ENCODE measurements around the gene MTHFSD. TPM values are rescaled to one million over a fixed set of nuclear protein-coding genes. Genes with fewer than 3 reads are reported as not detected.

MTHFSD gene
- total and polyA plus RNA-seq, 10 of the 15 experiments (the other 5 are each of a cell fraction or from before 2014, with no cell fraction given) = 2.2 to 24.5 (median 18.1) TPM

GRCh38 chr16:86565181-86565631 lies 10.2 kb upstream of the MTHFSD start:
- H3K27me3 ChIP-seq (replicated peaks in 1 of 2; ENCODE audit: control insufficient read depth in 2 of 2, insufficient read depth in 2 of 2, low read length in 1 of 2) = peaks cover 5 to 12% of the 10 kb centered on the region in 2 experiments
- H3K4me2 ChIP-seq (ENCODE audit: control insufficient read depth, insufficient read depth) = no peak overlapping the region
- no peak overlapping the region for H3K4me3 ChIP-seq
- no TSS peak for BruUV-seq (replicated peaks)
- H3K4me1 ChIP-seq (ENCODE audit: control insufficient read depth, insufficient read depth, low read length) = no peaks in the 10 kb centered on the region
- intact Hi-C loops (cut with micrococcal nuclease; ENCODE audit: unreplicated experiment) = loop anchor here (10.0 kb wide), 1 partner anchor 200 kb away; no protein-coding TSS in a partner anchor
- H4K20me1 ChIP-seq (ENCODE audit: control insufficient read depth, insufficient read depth) = no peaks in the 10 kb centered on the region
- POLR2A ChIA-PET = interaction anchor here (0.5 kb wide), 1 partner anchor 128 kb away, joined by 3 read pairs; no protein-coding TSS in a partner anchor
- H3K27ac ChIP-seq (ENCODE audit: control insufficient read depth, insufficient read depth) = no peak overlapping the region
- no peak for ATAC-seq
- SMC1A ChIA-PET (ENCODE audit: uncharacterized antibody, unreplicated experiment) = interaction anchor here (0.5 to 2.8 kb wide), 20 partner anchors 10 to 829 kb away, joined by 3 to 50 read pairs (median 3); partner anchors contain the start of gene MTHFSD
- CTCF ChIA-PET = interaction anchor here (0.6 to 4.5 kb wide), 25 partner anchors 9 to 732 kb away, joined by 3 to 89 read pairs (median 5); partner anchors contain the start of gene MTHFSD
- no peaks in the 10 kb centered on the region for H3K9me3 ChIP-seq (replicated peaks; ENCODE audit: control insufficient read depth, insufficient read depth, low read length)
- H3K36me3 ChIP-seq (ENCODE audit: control insufficient read depth in 2 of 2, insufficient read depth in 2 of 2, low read length in 1 of 2) = no peaks in the 10 kb centered on the region
- RAD21 ChIA-PET (ENCODE audit: unreplicated experiment) = interaction anchor here (0.9 to 2.1 kb wide), 12 partner anchors 11 to 512 kb away, joined by 3 to 25 read pairs (median 4); no protein-coding TSS in a partner anchor
- H3K9ac ChIP-seq (ENCODE audit: control insufficient read depth, insufficient read depth, low read length) = no peak overlapping the region
- WGBS (ENCODE audit: insufficient coverage, insufficient replicate concordance, low lambda C conversion rate, missing lambda C conversion rate) = 53% methylated on average over 16 of the region's 16 CpGs
- no peak for FAIRE-seq
- 0 out of 2 replicates have a peak, but pooled peaks have one; percentile 39 for TF ChIP-seq EZH2 (IDR thresholded peaks at IDR 0.05; ENCODE audit: borderline replicate concordance, control insufficient read depth, low read depth, low read length)
- no peak for TF ChIP-seq ZNF24 (IDR thresholded peaks at IDR 0.05)
- no peak overlapping the region for H2AFZ ChIP-seq (ENCODE audit: control insufficient read depth, low read depth, low read length)
- in situ Hi-C loops (cut with MboI) = loop anchor here (10.0 kb wide), 1 partner anchor 310 kb away; no protein-coding TSS in a partner anchor
- no peak for DNase-seq (ENCODE audit: low read depth, low spot score)
- no peaks in the 10 kb centered on the region for H3K79me2 ChIP-seq (ENCODE audit: control insufficient read depth, insufficient read depth, low read length)

- CTCF ChIA-PET = interaction anchor here (0.6 to 4.5 kb wide), 31 partner anchors 8 to 721 kb away, joined by 3 to 89 read pairs (median 4); partner anchors contain the start of gene MTHFSD
- SMC1A ChIA-PET (ENCODE audit: uncharacterized antibody, unreplicated experiment) = interaction anchor here (0.6 to 2.8 kb wide), 19 partner anchors 9 to 716 kb away, joined by 3 to 50 read pairs (median 3); partner anchors contain the start of gene MTHFSD
- intact Hi-C loops (cut with micrococcal nuclease; ENCODE audit: unreplicated experiment) = loop anchor here (1.0 to 10.0 kb wide), 6 partner anchors 201 to 734 kb away; no protein-coding TSS in a partner anchor
- no peaks in the 10 kb centered on the region for H3K79me2 ChIP-seq (ENCODE audit: control insufficient read depth, insufficient read depth, low read length)
- no peaks in the 10 kb centered on the region for H4K20me1 ChIP-seq (ENCODE audit: control insufficient read depth, insufficient read depth)
- POLR2A ChIA-PET = no interaction called here
- ATAC-seq (peak; percentile 96), FAIRE-seq (peak; percentile 98), DNase-seq (ENCODE audit: low read depth, low spot score) (peak; percentile 17)
- BruUV-seq (replicated peaks) = no TSS peak
- WGBS (ENCODE audit: insufficient coverage, insufficient replicate concordance, low lambda C conversion rate, missing lambda C conversion rate) = under 1% methylated on average over 41 of the region's 41 CpGs
- no peaks in the 10 kb centered on the region for H3K36me3 ChIP-seq (ENCODE audit: control insufficient read depth in 2 of 2, insufficient read depth in 2 of 2, low read length in 1 of 2)
- no peak overlapping the region for H3K27ac ChIP-seq (ENCODE audit: control insufficient read depth, insufficient read depth)
- no peak overlapping the region for H2AFZ ChIP-seq (ENCODE audit: control insufficient read depth, low read depth, low read length)
- H3K9ac ChIP-seq (ENCODE audit: control insufficient read depth, insufficient read depth, low read length) = no peak overlapping the region
- no peak overlapping the region for H3K4me3 ChIP-seq
- no peaks in the 10 kb centered on the region for H3K9me3 ChIP-seq (replicated peaks; ENCODE audit: control insufficient read depth, insufficient read depth, low read length)
- in situ Hi-C loops (cut with MboI) = loop anchor here (5.0 to 10.0 kb wide), 3 partner anchors 311 to 714 kb away; no protein-coding TSS in a partner anchor
- RAD21 ChIA-PET (ENCODE audit: unreplicated experiment) = interaction anchor here (0.6 to 2.1 kb wide), 13 partner anchors 12 to 1203 kb away, joined by 3 to 25 read pairs (median 4); no protein-coding TSS in a partner anchor
- peaks cover 5 to 9% of the 10 kb centered on the region in 2 experiments for H3K27me3 ChIP-seq (replicated peaks in 1 of 2; ENCODE audit: control insufficient read depth in 2 of 2, insufficient read depth in 2 of 2, low read length in 1 of 2)
- no peaks in the 10 kb centered on the region for H3K4me1 ChIP-seq (ENCODE audit: control insufficient read depth, insufficient read depth, low read length)
- H3K4me2 ChIP-seq (ENCODE audit: control insufficient read depth, insufficient read depth) = no peak overlapping the region
- TF ChIP-seq JUND (IDR thresholded peaks at IDR 0.05; ENCODE audit: low read depth, low read length) (peak; percentile 35; the same call in 1 of the 2 replicates), RELA (IDR thresholded peaks at IDR 0.05; ENCODE audit: borderline replicate concordance, partially characterized antibody) (peak; percentile 84), SMARCA5 (IDR thresholded peaks at IDR 0.05) (peak; percentile 81; the same call in 1 of the 2 replicates), CREM (IDR thresholded peaks at IDR 0.05; ENCODE audit: low read depth) (no peak), MAX (IDR thresholded peaks at IDR 0.05; ENCODE audit: low read depth, low read length) (no peak), SP1 (IDR thresholded peaks at IDR 0.05; ENCODE audit: low read depth, low read length) (peak; percentile 17), YY1 (IDR thresholded peaks at IDR 0.05; ENCODE audit: low read depth, low read length) (peak; percentile 75; the same call in 1 of the 2 replicates), TCF12 (IDR thresholded peaks at IDR 0.05; ENCODE audit: low read depth, low read length) (peak; percentile 89), RB1 (IDR thresholded peaks at IDR 0.05; ENCODE audit: borderline replicate concordance) (peak; percentile 87; the same call in 1 of the 2 replicates), STAT1 (conservative IDR thresholded peaks at IDR 0.05) (0 out of 2 replicates have a peak, but pooled peaks have one; percentile 88), NBN (IDR thresholded peaks at IDR 0.05) (0 out of 2 replicates have a peak, but pooled peaks have one; percentile 28), BHLHE40 (IDR thresholded peaks at IDR 0.05; ENCODE audit: borderline replicate concordance in 1 of 2, low read depth in 2 of 2, low read length in 1 of 2) (peak; percentile 28 to 56; a peak in 2 of 4 replicates), IRF4 (IDR thresholded peaks at IDR 0.05; ENCODE audit: low read depth, low read length) (0 out of 2 replicates have a peak, but pooled peaks have one; percentile 12), NR2C1 (IDR thresholded peaks at IDR 0.05) (no peak)
These were observed 8.7 kb upstream of the MTHFSD start for GRCh38 chr16:86563469-86564345.

Measured in GM12878 (cell line).